ENCODE measurements around the gene AP3S1.

Gene AP3S1

GRCh38 chr5:115941051-115941675 is 99.4 kb downstream of the AP3S1 start:
- Histone ChIP-seq H3K4me3 (ENCODE audit: low read depth in 1 of 2, low read length in 2 of 2) (no peak overlapping the region), H3K27me3 (ENCODE audit: low read depth, low read length) (no peaks in the 10 kb centered on the region), H3K36me3 (ENCODE audit: control insufficient read depth in 1 of 2, insufficient read depth in 2 of 2, low read length in 2 of 2) (no peaks in the 10 kb centered on the region), H3K9me3 (ENCODE audit: control insufficient read depth in 1 of 2, low read length in 2 of 2) (no peaks in the 10 kb centered on the region), H3K4me1 (ENCODE audit: control insufficient read depth in 1 of 2, insufficient read depth in 2 of 2, low read length in 2 of 2) (no peaks in the 10 kb centered on the region), H3K27ac (ENCODE audit: low read length) (no peak overlapping the region)

GRCh38 chr5:115944501-115944900 is 102.8 kb downstream of the AP3S1 start:
- Histone ChIP-seq H3K36me3 (ENCODE audit: control insufficient read depth in 1 of 2, insufficient read depth in 2 of 2, low read length in 2 of 2) (no peaks in the 10 kb centered on the region), H3K9me3 (ENCODE audit: control insufficient read depth in 1 of 2, low read length in 2 of 2) (no peaks in the 10 kb centered on the region), H3K27ac (ENCODE audit: low read length) (no peak overlapping the region)

DNA sequence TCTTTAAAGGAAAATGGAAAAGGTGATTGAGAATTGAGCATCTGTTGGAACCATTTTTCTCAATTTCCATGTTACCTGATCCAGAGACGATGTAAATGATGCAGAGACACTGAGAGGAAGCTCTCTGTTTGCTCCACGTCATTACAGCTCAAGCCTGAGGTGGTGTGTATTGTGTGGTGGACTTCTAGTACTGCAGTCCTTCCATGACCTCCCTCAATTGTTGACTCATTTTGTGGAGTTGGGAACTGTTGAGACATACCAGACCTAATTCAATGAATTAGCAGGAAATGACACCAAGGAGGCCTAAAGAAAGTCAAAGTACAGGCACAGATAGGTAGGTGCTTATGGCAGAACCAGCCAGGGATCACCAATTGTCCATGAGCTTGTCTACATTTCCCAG is 104.9 kb downstream of the AP3S1 start:
- no peak overlapping the region for H3K4me3 ChIP-seq (ENCODE audit: low read depth in 1 of 2, low read length in 2 of 2)
- no peaks in the 10 kb centered on the region for H3K9me3 ChIP-seq (ENCODE audit: control insufficient read depth in 1 of 2, low read length in 2 of 2)
- no peaks in the 10 kb centered on the region for H3K36me3 ChIP-seq (ENCODE audit: control insufficient read depth in 1 of 2, insufficient read depth in 2 of 2, low read length in 2 of 2)
- H3K27me3 ChIP-seq (ENCODE audit: low read depth, low read length) = no peaks in the 10 kb centered on the region
- no peaks in the 10 kb centered on the region for H3K4me1 ChIP-seq (ENCODE audit: control insufficient read depth in 1 of 2, insufficient read depth in 2 of 2, low read length in 2 of 2)
- H3K27ac ChIP-seq (ENCODE audit: low read length) = no peak overlapping the region

More at GRCh38 chr5:115944501-115944900, 102.8 kb downstream of the AP3S1 start:
- no peaks in the 10 kb centered on the region for H3K4me1 ChIP-seq (ENCODE audit: control insufficient read depth in 1 of 2, insufficient read depth in 2 of 2, low read length in 2 of 2)
- no peaks in the 10 kb centered on the region for H3K27me3 ChIP-seq (ENCODE audit: low read depth, low read length)
- no peak overlapping the region for H3K4me3 ChIP-seq (ENCODE audit: low read depth in 1 of 2, low read length in 2 of 2)

DNA sequence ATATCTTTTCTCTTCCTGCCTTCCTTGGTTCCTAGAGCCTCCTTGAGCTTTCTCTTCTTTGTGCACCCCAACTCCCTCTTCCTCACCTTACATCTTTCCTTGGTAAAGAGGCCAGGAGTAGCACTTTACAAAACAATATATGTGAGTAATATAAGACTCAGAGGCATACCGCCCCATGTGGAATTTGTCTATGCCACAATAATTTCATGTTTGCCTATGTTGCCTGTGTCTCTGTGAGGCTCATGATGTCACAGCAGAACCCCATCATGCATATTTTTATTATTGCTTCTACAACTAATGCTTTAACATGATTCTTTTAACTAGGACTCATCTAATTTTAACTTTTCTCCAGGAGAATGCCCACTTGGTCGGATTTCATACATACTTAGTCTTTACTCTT is 105.5 kb downstream of the AP3S1 start:
- no peak overlapping the region for H3K4me3 ChIP-seq (ENCODE audit: low read depth in 1 of 2, low read length in 2 of 2)
- H3K36me3 ChIP-seq (ENCODE audit: control insufficient read depth in 1 of 2, insufficient read depth in 2 of 2, low read length in 2 of 2) = no peaks in the 10 kb centered on the region
- no peaks in the 10 kb centered on the region for H3K27me3 ChIP-seq (ENCODE audit: low read depth, low read length)
- no peak overlapping the region for H3K27ac ChIP-seq (ENCODE audit: low read length)
- H3K4me1 ChIP-seq (ENCODE audit: control insufficient read depth in 1 of 2, insufficient read depth in 2 of 2, low read length in 2 of 2) = no peaks in the 10 kb centered on the region
- no peaks in the 10 kb centered on the region for H3K9me3 ChIP-seq (ENCODE audit: control insufficient read depth in 1 of 2, low read length in 2 of 2)

DNA sequence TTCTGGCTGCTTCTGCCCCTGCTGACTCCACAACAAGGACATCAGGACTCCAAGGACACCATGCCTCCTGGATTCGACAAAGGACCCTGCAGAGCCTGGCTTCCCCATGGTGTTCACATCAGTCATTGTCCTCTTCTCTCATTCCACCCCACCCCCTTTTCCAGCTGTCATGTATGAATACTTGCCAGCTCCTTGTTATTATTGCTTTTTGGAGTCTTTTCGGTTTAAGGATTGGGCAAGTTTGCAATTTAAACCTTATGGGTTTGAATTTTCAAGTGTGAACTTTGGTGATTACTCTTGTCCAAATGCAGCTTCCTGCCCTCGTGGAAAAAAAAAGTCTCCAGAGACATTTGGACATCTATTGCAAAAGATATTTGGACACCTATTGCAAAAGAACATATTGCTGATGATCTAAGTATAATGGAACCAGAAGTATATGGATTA is 106.4 kb downstream of the AP3S1 start:
- Histone ChIP-seq H3K27ac (ENCODE audit: low read length) (no peak overlapping the region), H3K4me3 (ENCODE audit: low read depth in 1 of 2, low read length in 2 of 2) (no peak overlapping the region), H3K27me3 (ENCODE audit: low read depth, low read length) (no peaks in the 10 kb centered on the region), H3K36me3 (ENCODE audit: control insufficient read depth in 1 of 2, insufficient read depth in 2 of 2, low read length in 2 of 2) (no peaks in the 10 kb centered on the region), H3K9me3 (ENCODE audit: control insufficient read depth in 1 of 2, low read length in 2 of 2) (no peaks in the 10 kb centered on the region), H3K4me1 (ENCODE audit: control insufficient read depth in 1 of 2, insufficient read depth in 2 of 2, low read length in 2 of 2) (no peaks in the 10 kb centered on the region)

DNA sequence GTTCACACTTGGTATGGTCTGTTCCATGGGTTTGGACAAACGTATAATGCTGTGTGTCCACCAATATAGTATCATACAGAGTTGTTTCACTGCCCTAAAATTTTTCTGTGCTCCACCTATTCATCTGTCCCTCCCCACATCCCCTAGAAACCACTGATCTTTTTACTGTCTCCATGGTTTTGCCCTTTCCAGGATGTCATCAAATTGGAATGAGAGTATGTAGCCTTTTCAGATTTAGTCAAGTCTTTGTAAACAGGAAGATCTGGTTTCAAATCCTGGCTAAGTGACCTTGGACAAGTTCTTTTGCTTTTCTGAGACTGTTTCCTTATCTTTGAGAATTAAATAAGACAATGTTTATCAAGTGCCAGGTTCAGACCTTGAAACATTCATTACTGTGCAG is 107.4 kb downstream of the AP3S1 start:
- H3K4me1 ChIP-seq (ENCODE audit: control insufficient read depth in 1 of 2, insufficient read depth in 2 of 2, low read length in 2 of 2) = no peaks in the 10 kb centered on the region
- H3K36me3 ChIP-seq (ENCODE audit: control insufficient read depth in 1 of 2, insufficient read depth in 2 of 2, low read length in 2 of 2) = no peaks in the 10 kb centered on the region
- H3K4me3 ChIP-seq (ENCODE audit: low read depth in 1 of 2, low read length in 2 of 2) = no peak overlapping the region
- no peak overlapping the region for H3K27ac ChIP-seq (ENCODE audit: low read length)
- H3K9me3 ChIP-seq (ENCODE audit: control insufficient read depth in 1 of 2, low read length in 2 of 2) = no peaks in the 10 kb centered on the region
- H3K27me3 ChIP-seq (ENCODE audit: low read depth, low read length) = no peaks in the 10 kb centered on the region

DNA sequence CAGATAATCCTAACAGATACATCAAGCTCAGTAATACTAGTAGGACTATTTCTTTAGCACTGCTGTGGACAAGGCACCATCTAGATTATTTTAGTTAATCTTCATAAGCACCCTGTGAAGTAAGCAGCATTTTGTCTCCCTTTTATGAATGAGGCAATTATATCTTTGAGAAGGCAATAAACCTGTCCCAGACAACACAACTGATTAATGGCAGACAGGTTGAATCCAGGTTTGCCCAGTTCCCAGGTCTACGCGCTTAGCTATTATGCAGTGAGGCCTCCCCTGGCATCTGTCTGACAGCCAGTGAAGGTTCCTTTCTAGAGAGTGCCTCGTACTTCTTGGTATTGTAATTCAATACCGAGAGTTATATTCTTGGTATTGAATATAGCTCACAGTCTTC is 110.9 kb downstream of the AP3S1 start:
- Histone ChIP-seq H3K27ac (ENCODE audit: low read length) (no peak overlapping the region), H3K36me3 (ENCODE audit: control insufficient read depth in 1 of 2, insufficient read depth in 2 of 2, low read length in 2 of 2) (no peaks in the 10 kb centered on the region), H3K9me3 (ENCODE audit: control insufficient read depth in 1 of 2, low read length in 2 of 2) (no peaks in the 10 kb centered on the region), H3K4me1 (ENCODE audit: control insufficient read depth in 1 of 2, insufficient read depth in 2 of 2, low read length in 2 of 2) (no peaks in the 10 kb centered on the region), H3K27me3 (ENCODE audit: low read depth, low read length) (peaks cover 6% of the 10 kb centered on the region), H3K4me3 (ENCODE audit: low read depth in 1 of 2, low read length in 2 of 2) (no peak overlapping the region)

- H3K4me1 ChIP-seq (ENCODE audit: control insufficient read depth in 1 of 2, insufficient read depth in 2 of 2, low read length in 2 of 2) = no peaks in the 10 kb centered on the region
- peaks cover 6% of the 10 kb centered on the region for H3K27me3 ChIP-seq (ENCODE audit: low read depth, low read length)
- no peak overlapping the region for H3K27ac ChIP-seq (ENCODE audit: low read length)
- H3K9me3 ChIP-seq (ENCODE audit: control insufficient read depth in 1 of 2, low read length in 2 of 2) = no peaks in the 10 kb centered on the region
- H3K36me3 ChIP-seq (ENCODE audit: control insufficient read depth in 1 of 2, insufficient read depth in 2 of 2, low read length in 2 of 2) = no peaks in the 10 kb centered on the region
- no peak overlapping the region for H3K4me3 ChIP-seq (ENCODE audit: low read depth in 1 of 2, low read length in 2 of 2)
Observed at GRCh38 chr5:115954144-115954543, 112.4 kb downstream of the AP3S1 start.

- Histone ChIP-seq H3K4me3 (ENCODE audit: low read depth in 1 of 2, low read length in 2 of 2) (no peak overlapping the region), H3K36me3 (ENCODE audit: control insufficient read depth in 1 of 2, insufficient read depth in 2 of 2, low read length in 2 of 2) (no peaks in the 10 kb centered on the region), H3K27ac (ENCODE audit: low read length) (no peak overlapping the region), H3K4me1 (ENCODE audit: control insufficient read depth in 1 of 2, insufficient read depth in 2 of 2, low read length in 2 of 2) (peaks cover 0 to 9% of the 10 kb centered on the region in 2 donors), H3K9me3 (ENCODE audit: control insufficient read depth in 1 of 2, low read length in 2 of 2) (no peaks in the 10 kb centered on the region), H3K27me3 (ENCODE audit: low read depth, low read length) (peaks cover 26% of the 10 kb centered on the region)
Observed at GRCh38 chr5:115956957-115957356, 115.2 kb downstream of the AP3S1 start.

DNA sequence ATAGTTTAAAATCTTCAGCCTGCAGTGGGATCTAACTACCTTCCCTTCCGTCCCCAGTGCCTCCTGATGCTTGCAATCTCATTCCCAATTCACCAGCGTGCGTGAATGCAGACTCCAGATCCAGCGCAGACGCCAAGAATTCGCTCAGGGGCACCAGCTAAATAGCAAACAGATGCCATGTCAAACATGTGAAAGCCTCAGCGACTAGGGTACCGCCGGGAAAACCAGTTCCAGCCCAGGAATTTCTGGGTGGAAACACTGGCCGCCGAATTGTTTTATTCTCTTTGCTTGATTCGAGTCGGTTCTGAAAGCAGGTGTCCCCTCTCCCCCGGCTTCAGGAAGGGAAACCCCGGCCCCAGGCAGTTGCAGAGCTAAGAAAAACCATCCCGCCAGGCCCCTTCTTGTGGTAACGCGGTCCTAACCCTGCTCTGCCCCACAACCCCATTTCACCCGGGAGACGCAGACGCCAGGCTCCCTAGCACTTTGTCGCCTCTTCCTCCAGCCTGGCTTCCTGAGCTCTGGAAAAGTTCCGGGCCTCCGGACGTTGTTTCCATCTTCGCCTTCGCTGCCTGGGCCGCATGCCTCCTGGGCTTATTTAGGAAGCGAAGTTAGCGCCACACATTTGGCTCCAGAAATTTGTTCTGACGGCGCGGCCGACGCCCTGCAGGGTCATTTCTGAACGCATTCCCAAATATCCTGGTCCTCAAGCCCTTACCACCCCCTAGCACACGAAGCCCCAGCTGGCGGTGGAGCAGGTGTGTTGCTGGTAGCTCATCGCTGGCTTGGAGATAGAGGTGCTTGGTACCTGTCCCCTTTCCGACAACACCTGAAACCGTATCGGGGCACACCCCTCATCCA is 119.9 kb downstream of the AP3S1 start:
- Histone ChIP-seq H3K4me3 (ENCODE audit: low read depth in 1 of 2, low read length in 2 of 2) (peak overlapping the region; percentile 13 to 66), H3K4me1 (ENCODE audit: control insufficient read depth in 1 of 2, insufficient read depth in 2 of 2, low read length in 2 of 2) (peaks cover 0 to 21% of the 10 kb centered on the region in 2 donors), H3K36me3 (ENCODE audit: control insufficient read depth in 1 of 2, insufficient read depth in 2 of 2, low read length in 2 of 2) (no peaks in the 10 kb centered on the region), H3K27me3 (ENCODE audit: low read depth, low read length) (peaks cover 32% of the 10 kb centered on the region), H3K9me3 (ENCODE audit: control insufficient read depth in 1 of 2, low read length in 2 of 2) (no peaks in the 10 kb centered on the region), H3K27ac (ENCODE audit: low read length) (no peak overlapping the region)

DNA sequence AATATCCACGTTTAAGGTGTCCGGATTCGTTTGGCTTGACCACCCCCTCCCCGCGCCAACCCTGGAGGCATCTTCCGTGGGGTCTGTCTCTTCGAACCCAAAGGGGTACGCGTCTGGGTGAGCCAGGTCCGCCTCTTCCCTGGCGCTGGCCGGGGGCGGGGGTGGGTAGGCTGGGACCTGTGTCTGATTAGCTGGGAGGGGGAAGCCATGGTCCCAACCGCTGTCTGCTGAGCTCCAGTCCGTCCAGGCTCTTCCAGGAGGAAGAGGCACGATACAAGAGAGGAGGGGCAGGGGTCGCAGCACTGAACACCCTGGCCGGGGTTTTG is 120.5 kb downstream of the AP3S1 start, which contains the start of gene LVRN:
TSS of gene LVRN (plus strand) at position 237 of the 326 bp plus-strand sequence. CDS start 143 bp downstream, outside the sequence.
- Histone ChIP-seq H3K36me3 (ENCODE audit: control insufficient read depth in 1 of 2, insufficient read depth in 2 of 2, low read length in 2 of 2) (no peaks in the 10 kb centered on the region), H3K4me1 (ENCODE audit: control insufficient read depth in 1 of 2, insufficient read depth in 2 of 2, low read length in 2 of 2) (peaks cover 0 to 21% of the 10 kb centered on the region in 2 donors), H3K27me3 (ENCODE audit: low read depth, low read length) (peaks cover 32% of the 10 kb centered on the region), H3K4me3 (ENCODE audit: low read depth in 1 of 2, low read length in 2 of 2) (peak within 1 kb of the TSS; percentile 13 to 66), H3K9me3 (ENCODE audit: control insufficient read depth in 1 of 2, low read length in 2 of 2) (no peaks in the 10 kb centered on the region), H3K27ac (ENCODE audit: low read length) (no peak within 1 kb of the TSS)

Data from muscle layer of duodenum (tissue), 2 donors.